CD4-positive, alpha-beta T cell treated with Interleukin-6 at 100 ng/mL for 8 hours (primary cell): ENCODE measurements around the gene CPLANE2.
A peak's percentile ranks its signal among the peaks of the same experiment; 100 is the strongest.
"Not testable (repeated sequence)": the region's sequence is repeated elsewhere in the genome, so short reads cannot be mapped to it uniquely, and the experiment has no call there.

Source experiments
- DNase-seq: peaks from one replicate; pipeline ENCODE4 v3.0.0-alpha.2; 2020; ENCODE audit warnings: mixed read lengths, low spot score

Gene CPLANE2

DNA sequence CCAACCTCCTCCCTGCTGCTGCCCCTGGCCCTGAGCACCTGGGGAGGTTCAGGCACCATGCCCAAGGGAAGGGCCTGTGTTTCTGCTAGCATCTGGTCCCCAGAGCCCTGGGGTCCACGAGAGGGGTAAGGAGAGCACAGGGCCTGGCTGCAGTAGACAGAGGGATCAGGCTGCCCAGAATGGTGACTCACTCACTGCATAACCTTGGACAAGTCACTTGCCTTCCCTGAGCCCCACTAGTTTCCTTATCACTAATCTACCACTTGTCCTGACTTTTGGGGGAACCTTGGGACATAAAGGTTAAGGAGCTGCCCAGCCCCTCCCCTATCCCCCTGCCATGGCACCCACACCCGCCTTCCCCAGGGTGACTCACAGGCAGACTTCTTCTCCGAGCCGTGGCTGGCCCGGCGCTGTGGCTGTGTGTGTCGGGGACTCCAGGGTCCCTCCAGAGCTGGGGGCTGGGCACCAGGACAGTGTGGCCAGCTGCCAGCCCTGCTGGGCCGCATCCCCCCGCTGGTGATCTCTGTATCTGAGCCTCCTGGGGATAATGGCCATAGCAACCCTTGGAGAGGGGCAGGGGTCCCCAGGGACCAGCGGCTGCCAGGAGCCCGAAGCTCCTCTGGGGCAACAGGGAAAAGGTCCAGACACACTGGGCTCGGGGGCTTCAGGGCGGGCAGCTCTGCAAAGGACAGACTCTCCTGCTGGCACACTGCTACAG is 28.6 kb downstream of the CPLANE2 start:
- no peak for DNase-seq

DNA sequence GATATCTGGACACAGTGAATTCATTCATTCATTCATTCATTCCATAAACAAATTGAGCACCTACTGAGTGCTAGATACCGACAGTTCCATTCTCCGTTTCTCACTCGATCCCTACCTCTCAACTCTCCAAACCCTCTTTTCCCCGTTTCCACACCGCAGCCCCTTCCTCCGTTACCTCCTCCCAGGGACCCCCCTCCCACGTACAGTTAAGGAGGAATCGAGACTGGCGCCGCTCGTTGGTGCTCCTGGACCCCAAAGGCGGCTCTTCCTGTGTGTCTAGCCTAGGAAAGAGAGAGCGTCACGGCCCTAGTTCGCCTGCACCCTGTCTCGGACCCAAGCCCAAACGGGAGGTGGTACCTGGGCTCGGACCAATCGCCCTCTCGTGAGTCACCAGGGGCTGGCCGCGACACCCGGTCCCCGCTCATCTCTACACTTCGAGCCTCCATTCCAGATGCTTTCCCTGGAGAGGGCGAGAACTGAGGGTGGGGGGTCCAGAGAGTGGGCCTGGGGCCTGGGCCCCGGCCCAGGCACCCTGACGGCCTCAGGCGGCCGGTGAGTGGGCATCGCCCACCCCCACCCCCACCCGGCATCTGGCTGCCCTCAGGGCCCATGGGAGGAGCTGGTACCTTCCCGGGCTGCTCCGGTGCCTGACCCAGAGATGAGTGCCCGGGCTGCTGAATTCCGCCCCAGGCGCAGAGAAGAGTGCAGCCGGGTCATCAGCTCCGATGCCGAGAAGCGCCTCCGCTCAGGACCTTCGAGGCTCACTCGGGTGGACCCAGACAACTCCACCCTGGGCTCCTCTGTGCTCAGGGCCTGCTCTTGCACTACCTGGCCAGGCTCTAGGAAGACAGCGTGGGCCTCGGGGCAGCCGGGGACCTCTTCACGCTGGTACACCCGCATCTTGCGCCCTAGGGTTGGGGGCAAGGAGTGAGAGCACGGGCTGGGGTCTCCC is 29.4 kb downstream of the CPLANE2 start:
- DNase-seq = no peak

DNA sequence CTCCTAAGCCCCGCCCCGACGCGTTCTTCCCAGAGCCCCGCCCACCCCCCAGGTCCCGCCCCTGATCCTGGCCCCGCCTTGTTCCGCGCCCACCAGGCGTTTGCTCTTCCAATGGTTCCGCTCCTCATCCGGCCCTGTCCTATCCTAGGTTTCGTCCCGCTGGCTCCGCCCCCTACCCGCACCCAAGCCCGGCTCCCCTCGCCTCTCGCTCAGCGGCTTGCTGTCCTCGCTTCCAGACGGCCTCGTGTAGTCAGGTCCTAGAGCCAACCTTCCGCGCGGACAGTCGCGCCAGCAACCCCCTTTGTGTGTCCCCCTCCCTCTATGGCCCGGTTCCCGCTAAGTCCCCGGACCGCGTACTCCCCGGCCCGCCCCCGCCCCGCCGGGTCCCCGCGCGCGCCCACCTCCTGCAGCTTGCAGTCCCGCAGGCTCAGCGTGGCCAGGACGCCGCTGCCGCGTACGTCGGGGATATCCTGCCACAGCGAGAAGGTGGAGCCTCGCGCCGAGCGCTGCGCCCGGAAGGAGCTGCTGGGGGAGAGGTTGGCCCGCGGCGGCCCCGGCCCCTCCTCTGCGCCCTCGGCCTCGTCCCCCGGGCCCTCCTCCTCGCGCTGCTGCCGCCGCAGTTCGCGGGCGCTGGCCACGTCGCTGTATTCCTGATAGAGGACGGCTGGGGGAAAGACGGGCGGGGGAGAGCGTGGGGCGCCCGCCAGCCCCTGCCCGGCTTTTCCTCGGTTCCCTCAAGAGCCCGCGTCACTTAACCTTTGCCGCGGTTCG is 30.3 kb downstream of the CPLANE2 start:
- DNase-seq = peak; percentile 95

DNA sequence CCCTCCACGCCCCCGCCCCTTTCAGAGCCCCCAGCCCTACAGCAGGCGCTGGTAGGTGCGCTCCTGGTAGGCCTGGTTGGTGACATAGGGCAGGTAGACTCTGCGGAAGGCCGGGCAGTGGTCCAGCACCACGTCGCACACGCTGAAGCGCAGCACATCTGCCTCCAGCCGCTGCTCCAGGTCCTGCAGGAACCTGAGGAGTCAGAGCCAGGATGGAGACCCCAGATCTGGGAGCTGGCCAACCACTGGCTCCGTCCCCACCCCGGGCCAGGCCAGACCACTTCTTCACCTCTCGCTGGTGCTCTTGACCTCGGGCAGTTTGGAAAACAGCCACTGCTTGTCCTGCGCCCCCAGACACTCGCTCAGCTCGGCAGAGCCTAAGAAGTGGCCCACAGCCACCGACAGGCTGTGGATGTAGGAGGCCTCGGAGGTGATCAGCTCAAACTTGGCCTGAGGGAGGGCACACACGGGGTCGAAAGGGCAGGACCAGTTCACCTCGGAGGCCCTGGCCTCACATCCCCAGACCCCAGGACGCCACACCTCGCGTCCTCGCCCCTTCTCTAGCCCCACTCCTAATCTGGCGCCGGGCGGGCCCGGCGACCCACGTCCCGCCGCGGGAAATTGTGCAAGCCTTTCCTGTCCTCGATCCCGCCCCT is 31.0 kb downstream of the CPLANE2 start:
- no peak for DNase-seq

DNA sequence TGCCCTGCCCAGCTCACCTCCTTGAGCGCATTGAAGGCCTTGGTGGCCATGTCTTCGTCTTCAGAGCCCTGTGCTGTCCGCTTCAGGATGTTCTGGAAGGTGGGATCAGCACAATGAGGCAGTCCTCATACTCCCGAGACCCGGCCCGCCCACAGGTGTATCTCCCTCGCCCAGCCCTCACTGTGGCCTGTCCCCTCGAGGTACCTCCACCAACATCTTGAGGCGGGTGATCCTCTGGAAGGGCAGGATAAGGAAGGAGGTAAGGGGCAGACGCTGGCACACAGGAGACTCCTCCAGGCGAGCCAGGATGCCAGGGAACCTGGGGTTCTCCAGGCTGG is 31.7 kb downstream of the CPLANE2 start:
- no peak for DNase-seq

DNA sequence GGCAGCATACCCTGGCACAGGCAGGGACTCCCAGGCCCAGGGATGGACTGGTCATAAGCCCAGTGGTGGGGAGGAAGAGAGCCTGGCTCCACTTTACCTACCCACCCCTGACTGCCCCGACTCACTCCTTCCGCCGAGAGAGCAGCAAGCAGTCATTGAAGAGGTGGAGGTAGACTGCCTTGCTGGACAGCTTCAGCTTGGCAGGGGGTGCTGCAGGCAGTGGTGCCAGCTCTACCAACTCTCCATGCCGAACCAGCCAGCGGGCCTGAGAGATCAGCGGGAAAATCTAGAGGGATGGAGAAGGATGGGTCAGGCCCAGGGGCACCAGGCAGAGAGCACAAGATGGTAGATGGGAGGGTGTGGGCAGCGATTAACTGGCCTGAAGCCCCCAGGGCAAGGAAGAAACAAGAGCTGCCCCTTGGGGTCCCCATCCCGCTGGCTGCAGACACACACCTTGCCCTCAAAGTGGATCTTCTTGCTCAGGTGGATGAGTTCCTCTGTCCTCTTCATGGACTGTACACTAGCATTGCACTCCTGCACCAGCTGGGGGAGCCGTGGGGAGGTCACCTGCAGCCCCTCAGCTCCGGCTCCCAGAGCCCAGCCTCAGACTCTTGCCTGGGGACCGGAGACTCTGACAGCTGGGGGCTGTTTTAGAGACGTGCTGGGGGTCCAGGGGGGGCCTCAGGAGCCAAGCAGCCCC is 32.2 kb downstream of the CPLANE2 start:
- no peak for DNase-seq

DNA sequence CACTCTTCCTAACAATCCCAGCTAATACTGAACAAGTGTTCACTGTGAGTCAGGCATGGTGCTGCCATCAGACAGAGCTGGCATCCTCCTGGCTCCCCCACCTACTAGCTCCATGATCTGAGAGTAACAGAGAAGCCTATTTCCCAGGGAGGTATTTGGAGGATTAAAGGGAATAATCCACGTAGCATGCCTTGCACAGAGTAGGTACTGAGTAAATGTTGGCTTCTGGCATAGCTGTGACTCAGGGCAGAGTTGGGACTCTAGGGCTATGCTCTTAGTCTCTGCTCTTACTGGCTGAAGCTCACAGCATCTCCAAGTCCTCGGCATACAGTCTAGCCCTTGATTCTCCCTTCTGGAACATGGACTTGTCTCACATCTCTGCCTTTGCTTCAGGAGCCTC is 32.8 kb downstream of the CPLANE2 start:
- no peak for DNase-seq

DNA sequence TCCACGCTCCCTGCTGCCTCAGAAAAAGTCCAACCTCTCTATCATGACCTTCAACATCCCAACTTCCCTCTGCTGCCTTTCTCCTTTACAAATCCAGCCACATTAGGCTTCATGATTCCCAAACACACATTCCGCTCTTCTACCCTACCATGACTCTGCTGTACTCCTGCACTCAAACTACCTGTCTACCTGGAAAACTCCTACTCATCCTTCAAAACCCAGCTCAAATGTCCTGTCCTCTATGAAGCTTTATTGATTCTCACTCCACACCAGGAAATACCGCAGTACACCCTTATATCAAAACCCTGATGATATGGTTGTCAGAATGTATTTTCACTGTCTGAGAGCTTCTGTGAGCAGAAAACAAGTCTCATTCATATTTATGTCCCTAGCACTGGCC is 33.4 kb downstream of the CPLANE2 start:
- no peak for DNase-seq

DNA sequence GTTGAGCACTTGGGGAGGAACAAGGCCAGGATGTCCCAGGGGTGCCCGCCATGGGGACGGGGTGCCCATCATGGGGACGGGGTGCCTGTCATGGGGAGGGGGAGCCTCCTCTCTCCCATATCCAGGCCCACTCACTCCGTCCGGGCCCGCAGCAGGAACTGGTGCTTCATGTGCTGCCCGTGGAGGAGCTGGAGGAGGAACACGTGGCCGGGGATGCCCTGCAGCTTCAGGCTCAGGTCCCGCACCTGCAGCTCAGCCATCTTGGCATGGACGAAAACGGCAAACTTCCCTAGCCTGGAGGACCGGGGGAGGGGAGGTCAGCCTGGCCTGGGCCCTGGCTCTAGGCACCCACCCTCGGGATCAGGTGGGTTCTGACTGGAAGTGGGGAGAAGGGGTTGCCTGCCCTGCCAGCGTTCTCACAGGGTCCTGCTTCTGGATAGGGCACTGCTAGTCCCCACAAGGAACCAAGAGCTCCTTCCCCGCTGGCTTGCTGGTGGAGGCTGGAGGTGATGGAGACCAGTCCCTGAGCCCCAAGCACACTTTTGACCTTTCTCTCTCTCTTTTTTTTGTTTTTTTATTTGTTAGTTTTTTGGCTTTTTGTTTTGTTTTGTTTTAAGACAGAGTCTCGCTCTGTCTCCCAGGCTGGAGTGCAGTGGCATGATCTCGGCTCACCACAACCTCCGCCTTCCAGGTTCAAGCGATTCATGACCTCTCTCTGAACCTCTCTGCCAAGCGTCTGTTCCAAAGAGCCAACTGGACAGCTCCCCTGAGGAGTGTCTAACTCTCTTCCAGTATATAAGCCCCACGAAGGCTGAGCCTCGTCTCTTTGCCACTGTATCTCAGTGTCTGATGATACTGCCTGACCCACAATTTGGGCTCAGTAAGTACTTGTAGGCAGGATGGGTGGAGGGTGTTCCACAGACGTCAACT is 34.4 kb downstream of the CPLANE2 start:
- no peak for DNase-seq

DNA sequence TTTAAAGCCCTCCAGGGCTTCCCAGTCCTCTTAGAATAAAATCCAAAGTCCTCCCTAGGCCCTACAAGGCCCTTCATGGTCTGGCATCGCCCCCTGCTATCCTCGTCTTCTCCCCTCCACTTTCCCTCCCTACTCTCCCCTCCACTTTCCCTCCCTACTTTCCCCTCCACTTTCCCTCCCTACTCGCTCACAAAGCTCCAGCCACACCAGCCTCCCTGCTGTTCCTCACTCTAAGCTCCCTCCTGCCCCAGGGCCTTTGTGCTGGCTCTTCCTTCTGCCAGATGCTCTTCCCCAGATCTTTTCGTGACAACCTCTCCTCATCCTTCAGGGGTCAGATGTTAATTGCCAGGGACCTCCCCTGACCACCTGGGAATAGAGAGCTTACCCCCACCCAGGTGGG is 37.3 kb downstream of the CPLANE2 start:
- no peak for DNase-seq

DNA sequence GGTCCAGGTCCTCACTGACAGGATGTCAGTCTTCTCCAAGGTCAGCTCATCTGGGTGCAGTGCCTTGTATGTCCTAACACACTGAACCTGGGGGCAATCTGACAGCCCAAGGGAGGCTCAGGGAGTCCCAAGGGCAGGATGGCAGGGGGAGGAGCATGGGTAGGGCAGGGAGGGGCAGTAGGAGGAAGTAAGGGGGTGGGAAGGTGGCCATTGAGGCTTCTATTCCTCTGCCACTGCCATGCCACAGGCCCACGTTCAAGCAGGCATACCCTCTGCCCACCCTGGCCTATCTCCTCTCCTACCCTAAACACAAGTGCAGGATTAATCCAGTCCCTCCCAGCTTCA is 37.9 kb downstream of the CPLANE2 start:
- no peak for DNase-seq

DNA sequence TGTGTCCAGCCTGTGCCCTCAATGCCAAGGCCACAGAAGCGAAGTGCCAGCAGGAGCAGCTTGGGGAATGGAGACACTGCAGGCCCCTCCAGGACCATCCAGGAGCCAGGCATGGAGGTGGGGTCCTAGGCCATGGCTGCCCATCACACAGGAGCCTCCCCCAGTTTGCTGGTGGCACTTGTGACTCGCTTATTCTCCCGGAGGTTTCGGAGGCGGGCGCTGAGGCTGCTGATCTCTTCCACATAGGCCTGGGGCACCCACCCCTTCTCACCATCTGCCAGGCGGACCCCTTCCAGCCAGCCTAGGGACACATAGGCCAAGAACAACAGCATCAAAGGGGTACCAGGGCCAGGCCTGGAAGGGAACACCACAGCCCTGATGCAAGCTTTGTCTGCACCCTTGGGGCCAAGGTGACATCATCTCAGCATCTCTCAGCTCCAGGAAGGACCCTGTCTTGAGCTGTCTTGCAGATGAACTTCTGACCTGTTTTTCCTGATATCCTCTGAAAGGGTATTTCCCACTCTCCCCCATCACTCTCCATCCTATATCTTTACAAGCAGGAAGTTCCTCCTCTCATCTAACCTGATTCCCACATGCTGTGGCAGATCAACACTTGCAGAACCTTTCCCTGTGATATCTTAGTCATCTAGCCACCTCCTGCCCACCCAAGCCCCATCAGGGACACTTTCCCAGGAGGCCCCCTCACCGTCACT is 38.4 kb downstream of the CPLANE2 start:
- no peak for DNase-seq

DNA sequence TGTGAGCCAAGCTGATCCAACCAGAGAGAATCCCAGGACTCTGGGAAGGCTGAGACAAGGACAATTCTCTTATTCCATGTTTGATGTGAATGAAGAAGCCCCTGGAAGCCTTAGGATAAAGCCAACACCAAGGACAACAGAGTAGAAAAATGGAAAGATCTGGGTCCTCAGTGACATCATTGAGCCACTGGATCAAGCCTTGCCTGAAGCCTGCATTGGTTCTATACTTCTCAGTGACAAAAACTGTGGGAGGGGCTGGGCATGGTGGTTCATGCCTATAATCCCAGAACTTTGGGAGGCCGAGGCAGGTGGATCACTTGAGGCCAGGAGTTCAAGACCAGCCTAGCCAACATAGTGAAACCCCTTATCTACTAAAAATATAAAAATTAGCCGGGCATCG is 40.1 kb downstream of the CPLANE2 start:
- DNase-seq = no peak

DNA sequence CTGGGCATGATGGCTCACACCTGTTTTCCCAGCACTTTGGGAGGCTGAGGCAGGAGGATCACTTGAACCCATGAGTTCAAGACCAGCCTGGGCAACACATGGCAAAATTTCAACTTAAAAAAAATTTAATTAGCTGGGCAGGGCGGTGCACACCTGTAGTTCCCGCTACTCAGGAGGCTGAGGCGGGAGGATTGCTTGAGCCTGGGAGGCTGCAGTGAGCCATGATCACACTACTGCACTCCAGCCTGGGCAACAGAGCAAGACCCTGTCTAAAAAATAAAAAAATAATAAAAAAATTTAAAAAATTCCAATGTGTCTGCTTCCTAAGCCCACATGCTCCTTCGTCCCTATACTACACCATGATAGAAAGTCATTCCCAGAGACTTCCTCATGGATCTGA is 40.8 kb downstream of the CPLANE2 start:
- not testable (repeated sequence) for DNase-seq

DNA sequence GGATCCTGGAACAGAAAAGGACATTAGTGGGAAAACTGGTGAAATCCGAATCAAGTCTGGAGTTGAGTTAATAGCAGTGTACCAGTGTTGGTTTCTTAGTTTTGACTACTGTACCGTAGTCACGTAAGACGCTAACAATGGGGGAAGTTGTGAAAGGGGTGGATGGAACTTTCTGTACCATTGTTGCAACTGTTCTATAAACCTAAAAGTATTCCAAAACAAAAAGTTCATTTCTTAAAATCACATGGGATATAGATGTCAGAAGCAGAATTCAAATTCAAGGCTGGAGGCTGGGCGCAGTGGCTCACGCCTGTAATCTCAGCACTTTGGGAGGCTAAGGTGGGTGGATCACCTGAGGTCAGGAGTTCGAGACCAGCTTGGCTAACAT is 41.5 kb downstream of the CPLANE2 start:
- DNase-seq = no peak

DNA sequence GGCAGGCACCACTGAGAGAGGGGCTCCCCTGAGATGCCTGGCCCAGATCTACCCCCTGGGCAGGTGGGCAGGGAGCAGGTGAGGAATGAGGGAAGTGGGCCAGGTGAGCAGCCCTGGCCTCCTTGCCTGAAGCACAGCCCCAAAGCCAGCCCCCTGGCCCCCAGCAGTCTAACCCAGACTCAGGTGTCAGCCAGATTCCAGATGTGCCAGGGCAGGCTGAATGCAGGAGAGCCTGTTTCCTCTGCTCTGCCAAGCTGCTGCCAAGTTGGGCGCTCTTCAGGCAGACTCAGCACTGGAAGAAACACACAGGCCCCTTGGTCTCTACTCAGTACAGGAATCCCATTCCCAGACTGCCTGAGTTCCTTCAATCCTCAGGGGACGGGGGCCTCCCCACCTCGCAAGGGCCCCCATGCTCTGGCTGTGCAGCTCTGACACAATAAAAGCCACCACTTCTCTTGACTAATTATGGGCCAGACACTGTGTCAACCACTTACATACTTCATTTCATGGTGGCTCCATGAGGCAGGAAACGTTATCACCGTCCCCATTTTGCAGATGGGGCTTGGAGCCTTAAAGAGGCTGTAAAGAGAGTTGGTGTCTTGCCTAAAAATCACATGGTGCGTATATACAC is 45.0 kb downstream of the CPLANE2 start:
- DNase-seq = no peak

DNA sequence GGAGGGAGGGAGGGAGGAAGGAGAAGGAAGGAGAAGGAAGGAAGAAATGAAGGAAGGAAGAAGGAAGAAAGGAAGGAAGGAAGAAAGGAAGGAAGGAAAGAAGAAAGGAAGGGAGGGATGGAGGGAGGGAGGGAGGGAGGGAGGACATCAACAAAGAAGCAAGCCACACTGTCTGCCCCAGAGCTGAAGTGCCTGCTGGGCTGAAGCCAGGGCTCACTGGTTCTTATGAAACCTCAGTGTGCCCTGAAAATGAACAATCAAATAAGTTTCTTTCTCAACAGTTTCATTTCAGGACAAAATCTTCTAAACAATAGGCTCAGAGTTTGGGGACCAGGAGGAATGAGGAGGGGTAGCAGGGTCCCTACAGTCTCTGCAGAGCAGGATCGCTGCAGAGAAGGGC is 45.7 kb downstream of the CPLANE2 start:
- no peak for DNase-seq

DNA sequence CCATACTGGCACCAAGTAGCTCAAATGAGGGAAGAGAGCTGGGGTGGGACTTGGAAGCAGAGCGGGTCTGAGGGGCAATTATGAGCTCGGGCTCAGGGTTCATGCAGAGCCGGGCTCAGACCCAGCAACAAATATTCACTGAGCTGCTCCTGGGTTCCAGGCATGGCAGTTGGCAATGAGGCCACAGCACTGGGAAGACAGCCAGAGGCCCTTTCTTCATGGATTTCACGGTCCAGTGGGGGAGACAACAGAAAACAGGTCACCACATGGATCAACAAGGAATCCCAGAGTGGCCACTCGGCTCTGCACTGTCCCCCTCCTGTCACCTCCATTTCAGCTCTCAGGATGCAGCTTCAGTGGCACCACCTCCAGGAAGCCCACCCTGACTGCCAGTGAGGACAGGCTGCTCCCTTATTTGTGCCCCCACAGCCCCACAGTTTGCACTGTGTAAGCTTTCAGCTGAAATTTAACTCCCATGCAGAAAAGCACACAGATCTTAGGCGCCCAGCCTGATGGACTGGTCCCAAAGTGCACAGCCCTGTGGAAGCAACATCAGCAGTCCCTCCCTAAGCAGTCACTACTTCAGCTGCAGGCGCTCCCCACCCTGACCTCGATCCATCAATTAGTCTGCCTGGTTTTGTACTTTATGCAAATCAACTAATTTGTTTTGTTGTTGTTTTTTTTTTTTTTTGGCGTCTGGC is 46.9 kb downstream of the CPLANE2 start:
- no peak for DNase-seq

DNA sequence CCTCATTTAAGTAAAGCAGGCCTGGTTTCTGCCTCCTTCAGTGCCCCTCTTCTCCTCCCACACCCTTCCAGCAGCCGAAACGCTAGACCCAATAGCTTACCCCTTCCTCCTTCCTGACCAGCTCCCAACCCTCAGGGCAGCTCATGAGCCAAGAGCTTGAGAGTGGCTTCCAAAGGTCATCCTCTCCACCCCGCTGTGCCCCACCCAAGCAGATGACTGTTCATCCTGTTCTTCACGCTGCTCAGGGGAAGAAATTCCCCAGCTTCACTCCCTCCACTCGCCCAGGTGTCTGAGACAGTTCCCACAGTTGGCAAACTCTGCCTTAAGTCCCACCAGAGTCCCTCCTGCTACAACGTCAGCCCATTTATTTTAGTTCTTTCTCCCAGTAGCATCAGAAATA is 48.0 kb downstream of the CPLANE2 start:
- no peak for DNase-seq
